HG03108 (cell line): ENCODE data around the gene DCAF6.

Experiments used
- ATAC-seq: cut with Tn5 transposase; IDR thresholded peaks from one replicate; pipeline ENCODE4 v1.9.1; 2021; ENCODE audit warnings: moderate library complexity; ENCODE audit not compliant: unreplicated experiment

Gene DCAF6

DNA sequence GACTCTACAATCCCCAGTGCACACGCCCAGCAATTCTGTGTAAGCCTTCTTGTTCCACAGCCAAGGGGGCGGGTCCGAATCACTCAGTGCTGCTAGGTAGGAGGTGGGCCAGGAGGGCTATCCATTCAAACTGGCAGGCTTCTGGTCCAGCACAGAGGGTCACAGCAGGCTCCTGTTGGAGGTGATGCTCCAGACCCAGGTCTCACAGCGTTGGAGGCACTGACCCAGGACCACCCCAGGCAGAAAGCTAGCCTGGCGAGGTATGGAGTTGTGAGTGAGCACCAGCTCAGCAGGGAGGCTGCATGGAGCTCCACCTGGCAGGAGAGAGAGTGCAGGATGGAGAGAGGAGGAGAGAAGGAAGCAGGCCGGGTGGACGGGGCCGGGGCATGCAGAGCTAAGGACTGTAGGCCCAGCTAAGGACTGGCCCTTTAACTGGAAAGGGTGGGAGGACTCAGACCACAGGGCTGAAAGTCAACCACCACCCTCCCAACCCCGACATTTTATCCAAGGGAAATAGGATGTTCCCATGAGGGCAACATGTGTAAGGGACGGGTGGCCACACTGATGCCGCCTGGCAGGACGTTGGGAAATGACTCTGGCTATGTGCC lies 161.5 kb downstream of the DCAF6 start:
- ATAC-seq: no peak

DNA sequence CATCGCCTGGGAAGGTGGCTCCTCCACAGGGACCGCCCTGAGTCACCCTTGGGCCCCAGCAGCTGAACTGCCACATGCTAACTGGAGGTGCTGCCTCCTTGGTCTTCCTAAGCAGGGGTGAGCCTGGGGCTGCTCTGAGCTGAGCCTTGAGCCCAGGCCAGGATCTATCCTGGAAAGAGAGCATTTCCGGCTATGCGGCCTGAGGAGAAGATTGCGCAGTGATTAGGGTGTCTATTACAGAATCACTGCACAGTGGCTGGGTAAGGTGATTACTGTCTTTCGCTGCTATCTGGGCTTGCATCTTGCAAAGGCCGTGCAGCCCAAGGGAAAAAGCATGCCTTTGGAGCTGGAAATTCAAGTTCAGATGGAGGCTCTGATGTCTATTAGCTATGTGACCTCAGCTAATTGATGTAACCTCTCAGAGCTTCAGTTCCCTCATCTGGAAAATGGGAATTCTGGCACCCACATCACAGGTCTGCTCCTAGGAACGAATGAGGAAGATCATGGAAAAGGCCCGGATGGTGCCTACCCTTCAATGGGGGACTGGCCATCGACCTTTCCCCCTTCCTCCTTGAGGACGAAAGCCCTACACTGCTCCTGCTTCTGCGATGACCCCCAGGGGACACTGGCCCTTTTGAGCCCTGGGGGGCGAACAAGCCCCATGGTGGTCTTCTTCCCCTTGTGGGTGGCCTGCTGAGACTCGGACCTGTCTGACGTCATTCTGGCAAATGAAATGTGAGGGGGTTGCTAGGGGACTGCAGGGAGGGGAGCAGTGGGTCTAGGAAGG lies 162.2 kb downstream of the DCAF6 start:
- no peak for ATAC-seq

DNA sequence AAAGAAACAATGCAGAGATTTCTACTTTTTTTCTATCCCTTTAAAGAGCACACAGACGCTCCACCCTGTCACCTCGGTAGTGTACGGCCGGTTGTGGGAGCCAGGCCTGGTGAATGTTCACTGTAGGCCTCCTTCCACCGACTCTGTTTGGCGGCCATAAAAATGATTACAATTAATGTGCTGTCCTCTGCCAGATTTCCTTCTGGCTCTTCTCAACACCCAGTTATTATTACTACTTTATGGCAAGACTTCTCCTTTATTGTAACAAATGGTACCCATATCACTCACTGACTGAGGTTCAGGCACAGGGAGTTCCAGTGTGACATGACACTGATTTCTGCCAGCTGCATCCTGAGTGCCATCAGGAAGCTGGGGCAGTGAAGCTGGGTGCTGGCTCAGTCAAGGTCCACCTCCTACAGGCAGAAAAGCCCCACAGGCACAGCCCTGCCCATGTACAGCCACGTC lies 162.9 kb downstream of the DCAF6 start:
- no peak for ATAC-seq

DNA sequence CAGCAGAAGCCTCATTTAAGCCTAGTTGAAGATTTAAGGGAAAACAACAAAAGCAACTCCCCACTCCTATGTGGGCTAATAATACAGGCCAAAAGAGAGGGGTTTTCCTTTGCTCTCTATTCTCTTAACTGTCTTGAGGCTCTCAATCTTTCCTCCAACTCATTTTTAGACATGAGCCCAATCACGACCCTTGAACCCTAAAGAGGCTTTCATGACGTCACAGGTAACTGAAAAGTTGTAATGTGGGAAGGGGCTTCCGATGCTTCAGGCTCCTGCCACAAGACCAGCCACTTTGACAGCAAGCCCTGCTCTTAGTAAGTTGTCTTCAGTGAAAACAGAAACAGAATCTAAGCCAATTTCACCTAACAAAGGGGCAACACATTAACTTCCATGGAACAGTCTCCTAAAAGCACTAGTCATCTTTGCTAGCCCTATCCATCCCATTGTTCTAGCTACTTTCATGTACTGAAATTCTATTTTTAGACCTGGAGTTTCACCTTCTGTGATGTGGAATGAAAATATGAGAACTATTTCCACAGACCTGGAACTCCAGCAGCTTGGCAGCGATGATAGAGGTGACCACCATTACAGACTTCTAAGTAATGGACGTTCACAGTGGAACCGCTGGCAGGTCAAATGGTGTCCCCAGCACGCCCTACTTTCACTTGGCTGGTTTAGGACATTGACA lies 164.0 kb downstream of the DCAF6 start:
- ATAC-seq: no peak

DNA sequence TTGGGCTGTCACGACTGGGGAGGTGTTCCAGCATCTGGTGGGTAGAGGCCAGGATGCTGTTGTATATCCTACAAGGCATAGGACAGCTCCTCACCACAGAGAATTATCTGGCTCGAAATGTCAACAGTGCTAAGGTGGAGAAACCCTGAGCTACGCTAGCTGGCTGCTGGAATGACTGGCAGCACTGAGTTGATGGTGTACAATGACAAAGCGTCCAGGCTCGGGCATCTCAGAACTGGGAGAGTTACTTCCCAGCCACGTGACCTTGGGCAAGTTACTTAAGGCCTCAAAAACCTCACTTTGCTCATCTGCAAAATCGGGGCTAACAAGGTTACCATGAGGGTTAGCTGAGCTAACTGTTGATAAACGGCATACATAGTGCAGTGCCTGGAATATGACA lies 164.9 kb downstream of the DCAF6 start:
- ATAC-seq: no peak

DNA sequence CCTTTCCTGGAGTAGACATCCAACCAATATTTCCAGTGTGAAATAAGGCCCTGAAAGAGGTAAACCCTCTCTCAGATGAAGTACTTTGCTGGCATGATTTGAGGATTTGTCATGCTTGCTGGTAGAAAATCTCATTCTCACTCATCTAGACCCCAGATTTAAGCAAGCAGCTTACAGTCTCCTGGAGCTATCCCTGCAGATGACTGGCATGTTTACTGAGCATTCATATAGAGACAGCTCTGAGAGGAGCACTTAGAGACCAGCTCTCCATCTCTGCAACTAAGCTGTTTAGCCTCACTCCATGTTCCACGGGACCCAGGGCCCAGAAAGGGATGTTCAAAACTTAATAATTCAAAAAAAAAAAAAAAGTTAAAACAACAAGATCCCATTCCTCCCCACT lies 166.0 kb downstream of the DCAF6 start:
- ATAC-seq: no peak

DNA sequence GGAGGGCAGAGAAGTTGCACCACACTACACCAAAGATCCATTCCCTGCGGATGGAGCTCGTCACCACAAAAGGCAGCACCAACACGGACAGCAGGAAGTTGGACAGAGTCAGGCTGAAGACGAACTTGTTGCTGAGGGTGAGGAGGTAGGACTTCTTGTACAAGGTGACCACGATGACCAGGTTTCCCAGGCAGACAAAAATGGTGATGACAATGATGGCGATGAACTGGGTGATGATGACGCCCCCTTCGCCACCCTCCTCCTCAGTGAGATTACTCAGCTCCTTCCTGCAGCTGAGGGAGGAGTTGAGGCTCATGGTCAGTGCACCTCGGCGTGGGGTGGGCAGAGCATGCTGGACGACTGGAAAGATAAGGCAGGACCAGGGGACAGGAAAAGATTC lies 168.1 kb downstream of the DCAF6 start:
- no peak for ATAC-seq

DNA sequence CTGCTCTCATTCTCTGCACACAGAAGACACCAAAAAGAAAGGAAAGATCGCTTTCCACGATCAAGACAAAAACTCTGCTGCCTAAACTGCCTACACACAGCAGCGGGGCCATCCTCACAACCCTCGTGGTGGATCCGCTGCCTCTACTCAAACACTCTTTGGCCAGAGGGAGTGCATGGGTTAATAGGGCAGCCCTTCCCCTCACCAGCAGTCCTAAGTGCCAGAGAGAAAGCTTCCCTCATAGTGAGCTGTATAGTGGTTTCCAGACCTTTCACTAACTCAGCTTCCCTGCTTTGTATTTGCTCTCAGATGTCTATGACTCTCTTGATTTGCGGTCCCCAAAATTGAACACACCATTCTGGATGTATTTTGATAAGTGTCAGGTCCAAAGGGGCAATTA lies 169.4 kb downstream of the DCAF6 start:
- no peak for ATAC-seq

DNA sequence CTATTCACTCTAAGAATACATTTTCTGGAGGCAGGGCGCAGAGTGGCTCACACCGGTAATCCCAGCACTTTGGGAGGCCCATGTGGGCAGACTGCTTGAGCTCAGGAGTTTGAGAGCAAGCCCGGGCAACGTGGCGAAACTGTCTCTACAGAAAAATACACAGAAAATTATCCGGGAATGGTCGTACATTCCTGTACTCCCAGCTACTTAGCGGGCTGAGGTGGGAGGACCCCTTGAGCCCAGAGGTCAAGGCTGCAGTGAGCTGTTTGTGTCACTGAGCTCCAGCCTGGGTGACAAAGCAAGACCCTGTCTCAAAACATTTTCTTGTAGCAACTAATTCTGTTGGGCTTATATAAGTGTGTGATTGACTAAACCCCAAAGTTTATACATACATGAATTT lies 169.8 kb downstream of the DCAF6 start:
- no peak for ATAC-seq

DNA sequence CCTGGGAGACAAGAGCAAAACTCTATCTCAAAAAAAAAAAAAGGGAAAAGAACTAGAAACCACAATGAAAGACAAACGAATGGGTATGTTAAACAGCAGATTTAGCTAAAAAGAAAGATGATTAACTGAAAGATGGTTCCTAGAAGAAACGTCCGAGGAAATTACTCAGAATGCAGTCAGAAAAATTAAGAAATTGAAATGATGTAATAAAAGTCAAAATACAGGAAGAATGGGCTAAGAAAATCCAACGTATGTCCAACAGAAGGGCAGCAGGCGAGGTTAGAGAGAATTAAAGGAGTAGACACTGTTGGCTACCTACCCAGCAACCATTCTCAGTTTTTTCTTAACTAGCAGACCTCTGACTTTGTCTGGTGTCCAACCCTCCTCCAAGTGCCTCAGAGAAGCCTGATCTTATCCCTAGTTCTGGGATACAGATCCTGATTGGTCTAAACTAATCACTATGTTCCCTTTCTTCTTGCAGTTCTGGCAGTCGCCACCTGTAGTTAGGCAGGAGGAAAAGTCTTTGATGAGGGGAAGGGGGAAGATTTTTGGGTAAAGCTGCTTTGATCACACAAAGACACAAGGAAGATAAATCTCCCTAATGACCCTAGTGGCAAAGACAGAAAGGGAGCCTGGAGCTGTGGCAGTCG lies 174.5 kb downstream of the DCAF6 start:
- no peak for ATAC-seq

DNA sequence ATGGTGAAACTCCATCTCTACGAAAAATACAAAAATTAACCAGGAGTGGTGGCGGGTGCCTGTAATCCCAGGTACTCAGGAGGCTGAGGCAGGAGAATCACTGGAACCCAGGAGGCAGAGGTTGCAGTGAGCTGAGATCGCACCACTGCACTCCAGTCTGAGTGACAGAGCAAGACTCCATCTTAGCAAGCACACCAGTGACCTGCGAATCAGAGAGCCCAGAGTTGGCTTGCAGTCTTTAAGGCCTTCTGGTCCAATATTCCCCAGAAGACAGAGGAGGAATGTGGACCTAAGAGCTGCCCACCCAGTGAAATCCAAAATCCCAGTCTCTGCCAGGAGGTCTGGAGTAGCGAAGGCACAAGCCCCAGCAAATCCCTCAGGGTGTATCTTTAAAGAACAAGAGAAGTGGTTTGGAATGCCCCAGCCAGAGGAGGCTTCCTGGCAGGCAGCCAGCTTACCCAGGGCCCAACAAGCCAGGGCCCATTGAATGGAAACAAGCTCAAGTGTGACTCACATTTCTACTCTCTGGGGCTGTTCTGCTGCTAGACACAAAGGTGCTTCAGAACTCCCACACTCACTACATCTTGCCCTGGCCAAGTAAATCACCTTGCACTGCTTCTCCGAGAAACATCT lies 176.3 kb downstream of the DCAF6 start:
- ATAC-seq: no peak

DNA sequence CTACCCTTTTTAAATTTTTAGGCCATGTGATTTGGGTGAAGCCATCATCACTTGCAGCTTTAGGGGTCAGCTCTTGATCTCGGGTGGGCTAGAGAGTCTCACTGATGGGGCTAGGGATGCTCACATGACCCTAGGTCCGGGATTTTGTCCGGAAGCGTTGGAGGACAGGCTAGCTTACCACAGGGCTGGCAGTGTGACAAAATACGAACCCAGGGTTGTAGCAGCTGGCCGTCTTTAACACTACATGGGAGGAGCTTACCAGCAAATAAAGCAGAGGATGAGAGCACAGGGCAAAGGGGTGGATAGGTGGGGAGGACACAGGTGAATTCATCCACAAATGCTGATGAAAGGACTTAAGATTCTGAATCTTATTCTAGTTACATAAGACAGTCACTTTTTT lies 178.4 kb downstream of the DCAF6 start:
- no peak for ATAC-seq

DNA sequence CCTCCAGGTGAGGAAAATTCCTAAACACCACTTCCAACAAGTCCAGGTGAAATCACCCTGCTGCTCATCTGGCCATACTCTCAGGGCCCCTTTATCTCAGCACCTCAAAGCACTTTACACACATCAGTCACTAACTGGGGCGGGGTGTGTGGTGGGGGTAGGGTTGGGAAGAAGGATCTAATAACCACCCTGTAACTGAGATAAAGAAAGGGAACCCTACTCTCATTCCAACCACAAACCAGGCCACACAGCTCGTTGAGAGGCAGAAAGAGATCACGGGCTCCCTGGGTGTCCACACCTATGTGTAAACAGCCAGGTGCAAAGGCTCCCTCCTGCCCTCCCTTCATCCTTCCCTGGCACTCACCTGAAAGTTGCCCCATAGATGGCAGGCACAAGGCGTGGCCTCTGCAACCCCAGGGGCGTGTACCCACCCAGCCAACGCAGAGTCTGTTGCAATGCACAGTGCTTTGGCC lies 179.9 kb downstream of the DCAF6 start:
- ATAC-seq: no peak

DNA sequence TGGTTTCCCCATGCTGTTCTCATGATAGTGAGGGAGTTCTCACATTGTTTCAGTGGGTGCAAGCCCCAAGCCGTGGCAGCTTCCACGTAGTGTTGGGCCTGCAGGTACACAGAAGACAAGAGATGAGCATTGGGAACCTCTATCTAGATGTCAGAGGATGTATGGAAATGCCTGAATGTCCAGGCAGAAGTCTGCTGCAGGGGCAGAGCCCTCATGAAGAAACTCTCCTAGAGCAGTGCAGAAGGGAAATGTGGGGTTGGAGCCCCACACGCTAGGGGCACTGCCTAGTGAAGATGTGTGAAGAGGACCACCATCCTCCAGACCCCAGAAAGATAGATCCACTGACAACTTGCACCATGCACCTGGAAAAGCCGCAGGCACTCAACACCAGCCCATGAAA lies 183.3 kb downstream of the DCAF6 start:
- no peak for ATAC-seq

DNA sequence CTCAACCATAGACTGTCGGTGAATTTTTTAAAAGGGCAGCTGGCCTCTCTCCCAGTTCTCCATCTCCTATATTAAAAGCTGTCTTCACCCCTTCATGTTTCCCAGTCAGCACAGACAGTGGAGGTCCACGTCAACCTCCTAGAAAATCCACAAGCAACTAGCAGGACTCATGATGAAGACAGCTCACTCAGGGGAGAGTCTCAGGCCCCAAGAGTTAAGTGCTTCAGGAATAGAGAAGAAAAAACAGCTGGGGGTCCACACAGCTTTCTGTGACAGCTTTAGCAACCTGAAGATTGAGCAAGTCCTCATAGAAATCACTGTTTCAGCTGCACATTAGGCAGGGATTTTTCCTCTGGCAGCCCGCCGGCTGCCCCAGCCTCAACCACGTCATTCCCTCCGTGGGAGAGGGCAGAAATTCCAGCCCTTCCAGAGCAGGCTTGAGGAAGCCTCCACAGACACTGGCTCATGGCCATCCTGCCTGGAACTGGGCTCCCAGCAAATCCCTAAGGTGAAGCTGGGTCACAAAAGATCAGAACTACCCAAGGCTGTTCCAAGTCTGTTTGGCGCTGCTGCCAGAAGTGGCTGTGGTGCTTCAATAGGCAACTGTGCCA lies 185.0 kb downstream of the DCAF6 start:
- no peak for ATAC-seq

DNA sequence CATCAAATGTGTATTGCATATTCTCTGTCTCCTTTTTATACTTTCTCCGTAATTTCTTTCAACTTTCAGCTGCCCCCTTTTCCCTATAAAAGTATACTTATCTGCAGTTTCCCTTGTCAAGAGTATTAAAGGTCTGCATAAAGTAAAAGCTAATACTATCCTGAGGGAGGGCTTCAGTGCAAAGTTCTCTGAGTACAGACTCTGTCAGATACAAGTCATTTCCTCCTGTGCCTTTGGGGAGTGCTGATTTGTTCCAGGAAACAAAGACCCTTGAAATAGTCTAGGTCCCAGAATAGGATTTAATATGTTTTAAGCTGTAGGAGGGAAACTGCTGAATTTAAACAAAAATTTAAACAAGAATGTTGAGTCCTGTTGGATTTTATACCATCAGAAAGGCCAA lies 188.6 kb downstream of the DCAF6 start:
- no peak for ATAC-seq
